GM23338 (cell line): ENCODE data around the gene IFI16. TPM values are rescaled to one million over a fixed set of nuclear protein-coding genes. Genes with fewer than 3 reads are reported as not detected.

Experiments used
- ATAC-seq: fragments of 200-7000 bp; cut with Tn5 transposase; 3 replicates; pipeline ENCODE4 v1.9.1; 2020
- DNase-seq: peaks from one replicate; pipeline ENCODE4 v3.0.0-alpha.2; 2015; ENCODE audit warnings: low spot score
- H2AFZ ChIP-seq: fragments of 200-600 bp; sonication (generic); 2 replicates; pipeline ENCODE4 v1.8.0; 2016; ENCODE audit warnings: antibody characterized with exemption, mild to moderate bottlenecking, moderate library complexity
- H3F3A ChIP-seq: fragments of 200-600 bp; sonication (generic); replicated peaks from 2 replicates; pipeline ENCODE4 v1.8.0; 2017; ENCODE audit warnings: antibody characterized with exemption, mixed run types, low read depth
- H3K27ac ChIP-seq: fragments of 200-600 bp; sonication (generic); 2 replicates; pipeline ENCODE4 v1.6.1; 2016; ENCODE audit warnings: low read depth
- H3K27me3 ChIP-seq: fragments of 200-600 bp; sonication (generic); 2 replicates; pipeline ENCODE4 v1.8.0; 2016; ENCODE audit warnings: mild to moderate bottlenecking, mixed run types, moderate library complexity; ENCODE audit not compliant: insufficient read depth
- H3K36me3 ChIP-seq: fragments of 200-600 bp; sonication (generic); 2 replicates; pipeline ENCODE4 v1.8.0; 2016; ENCODE audit warnings: mild to moderate bottlenecking; ENCODE audit not compliant: insufficient read depth
- H3K4me1 ChIP-seq: fragments of 200-600 bp; sonication (generic); 2 replicates; pipeline ENCODE4 v1.8.0; 2016; ENCODE audit warnings: mild to moderate bottlenecking, moderate library complexity; ENCODE audit not compliant: insufficient read depth
- H3K4me2 ChIP-seq: fragments of 200-600 bp; sonication (generic); 2 replicates; pipeline ENCODE4 v1.7.1; 2017; ENCODE audit warnings: mixed run types
- H3K4me3 ChIP-seq: fragments of 200-600 bp; sonication (generic); 2 replicates; pipeline ENCODE4 v1.6.1; 2016; ENCODE audit warnings: mixed run types
- H3K79me2 ChIP-seq: fragments of 200-600 bp; sonication (generic); replicated peaks from 2 replicates; pipeline ENCODE4 v1.8.0; 2017; ENCODE audit warnings: mild to moderate bottlenecking; ENCODE audit not compliant: insufficient read depth
- H3K9me2 ChIP-seq: fragments of 200-600 bp; sonication (generic); 2 replicates; pipeline ENCODE4 v1.8.0; 2017; ENCODE audit not compliant: insufficient read depth
- H4K20me1 ChIP-seq: fragments of 200-600 bp; sonication (generic); replicated peaks from 2 replicates; pipeline ENCODE4 v1.8.0; 2017; ENCODE audit warnings: mild to moderate bottlenecking; ENCODE audit not compliant: insufficient read depth
- H3K27ac Mint-ChIP-seq: 2 replicates; pipeline ENCODE4 v1.8.0; 2020; ENCODE audit warnings: inconsistent platforms, mild to moderate bottlenecking, moderate library complexity, mixed read lengths
- H3K27me3 Mint-ChIP-seq: 3 replicates; pipeline ENCODE4 v1.8.0; 2022; ENCODE audit warnings: low read depth, mild to moderate bottlenecking, moderate library complexity, mixed read lengths, inconsistent platforms; ENCODE audit not compliant: insufficient read depth, poor library complexity
- H3K36me3 Mint-ChIP-seq: 3 replicates; pipeline ENCODE4 v1.8.0; 2021; ENCODE audit warnings: low read depth, mild to moderate bottlenecking, inconsistent platforms, moderate library complexity, mixed read lengths
- H3K4me1 Mint-ChIP-seq: 3 replicates; pipeline ENCODE4 v1.8.0; 2020; ENCODE audit warnings: mild to moderate bottlenecking, inconsistent platforms, mixed read lengths
- H3K4me3 Mint-ChIP-seq: 3 replicates; pipeline ENCODE4 v1.8.0; 2021; ENCODE audit warnings: moderate library complexity, mild to moderate bottlenecking, inconsistent platforms, mixed read lengths
- H3K9me3 Mint-ChIP-seq: 3 replicates; pipeline ENCODE4 v1.8.0; 2020; ENCODE audit warnings: moderate library complexity, mild to moderate bottlenecking, inconsistent platforms, mixed read lengths
- CREB1 ChIP-seq: fragments of 250-450 bp; sonication (Bioruptor Pico); IDR thresholded peaks from 2 replicates; pipeline ENCODE4 v1.5.0; 2020; ENCODE audit warnings: low read depth, mild to moderate bottlenecking, moderate library complexity
- EZH2 ChIP-seq: fragments of 200-600 bp; sonication (generic); IDR thresholded peaks from one replicate; pipeline ENCODE4 v1.8.0; 2017; ENCODE audit warnings: antibody characterized with exemption, mild to moderate bottlenecking, low read depth; ENCODE audit not compliant: unreplicated experiment
- EZH2phosphoT487 ChIP-seq: fragments of 200-600 bp; sonication (generic); IDR thresholded peaks from one replicate; pipeline ENCODE4 v1.8.1; 2018; ENCODE audit warnings: antibody characterized with exemption; ENCODE audit not compliant: unreplicated experiment
- JUNB ChIP-seq: IDR thresholded peaks from one replicate; pipeline ENCODE4 v1.6.1; 2016; ENCODE audit warnings: antibody characterized with exemption; ENCODE audit not compliant: unreplicated experiment
- NANOG ChIP-seq: IDR thresholded peaks from 2 replicates; pipeline ENCODE4 v1.6.1; 2016; ENCODE audit warnings: antibody characterized with exemption, borderline replicate concordance
- POLR2AphosphoS5 ChIP-seq: IDR thresholded peaks from 2 replicates; pipeline ENCODE4 v1.6.1; 2016; ENCODE audit warnings: antibody characterized with exemption, low read depth
- STAT1 ChIP-seq: IDR thresholded peaks from one replicate; pipeline ENCODE4 v1.6.1; 2016; ENCODE audit warnings: antibody characterized with exemption; ENCODE audit not compliant: unreplicated experiment
- ZNF114 ChIP-seq: fragments of 250-450 bp; sonication (Bioruptor Pico); IDR thresholded peaks from 2 replicates; pipeline ENCODE4 v1.5.0; 2020; ENCODE audit warnings: mild to moderate bottlenecking, moderate library complexity
- ZNF331 ChIP-seq: fragments of 250-450 bp; sonication (Bioruptor Pico); IDR thresholded peaks from 2 replicates; pipeline ENCODE4 v1.5.0; 2020; ENCODE audit warnings: low read depth, mild to moderate bottlenecking, moderate library complexity
- polyA plus RNA-seq: library from polyadenylated mRNA; unstranded; fragments of >200 nt; fragmentation: Nextera tagmentation; extraction: Ambion mirVana; gene quantifications from 2 replicates; pipeline ENCODE4 v1.2.1, GENCODE V29; 2016
- total RNA-seq: library from RNA; depleted of rRNA; stranded (reverse); fragments of >200 nt; shearing (Covaris generic); gene quantifications from 2 replicates; pipeline ENCODE4 v1.2.3, GENCODE V29; 2014
- TF ChIP-seq, protein P1 (sequence below), 2 experiments: fragments of 200-600 bp in 1 of 2; sonication (generic) in 1 of 2; conservative IDR thresholded peaks; 2 replicates each; pipeline versions ENCODE4 v1.5.1 to v1.6.1; 2016 to 2017; ENCODE audit warnings: antibody characterized with exemption in 2 of 2, low read depth in 2 of 2, mild to moderate bottlenecking in 2 of 2, moderate library complexity in 1 of 2
- TF ChIP-seq, protein P2 (sequence below): IDR thresholded peaks from one replicate; pipeline ENCODE4 v1.6.1; 2018; ENCODE audit warnings: antibody characterized with exemption; ENCODE audit not compliant: unreplicated experiment
- TF ChIP-seq, protein P3 (sequence below): fragments of 250-450 bp; sonication (Bioruptor Pico); IDR thresholded peaks from 2 replicates; pipeline ENCODE4 v1.5.0; 2020; ENCODE audit warnings: mild to moderate bottlenecking, moderate library complexity
- TF ChIP-seq, protein P4 (sequence below): IDR thresholded peaks from 2 replicates; pipeline ENCODE4 v1.6.1; 2016; ENCODE audit warnings: antibody characterized with exemption

IFI16 gene
- total and polyA plus RNA-seq, 2 experiments from 2014 or later: 0.31 to 2.1 TPM

DNA sequence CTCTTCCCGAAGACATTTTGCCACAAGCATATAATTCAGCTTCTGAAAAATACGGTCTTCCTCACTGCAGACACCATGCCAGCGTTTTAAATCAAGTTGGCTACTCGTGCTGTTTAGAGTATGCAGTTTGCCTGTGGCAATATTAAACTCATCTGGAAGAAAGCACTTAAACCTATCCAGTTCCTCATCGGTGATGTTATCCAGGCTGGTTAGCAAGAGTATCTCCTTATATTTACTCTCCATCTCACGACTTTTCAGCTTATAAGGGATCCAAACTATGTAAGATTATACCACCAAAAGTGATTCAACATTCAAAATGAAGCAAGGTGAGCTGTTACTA is 9.7 kb upstream of the IFI16 start:
- TF ChIP-seq NANOG (no peak), EZH2phosphoT487 (no peak), ZNF331 (no peak), POLR2AphosphoS5 (no peak), CREB1 (CRISPR knock-in tag) (no peak), EZH2 (no peak), ZNF114 (CRISPR knock-in tag) (no peak), STAT1 (no peak), JUNB (no peak)
- TF ChIP-seq, protein P1, sequence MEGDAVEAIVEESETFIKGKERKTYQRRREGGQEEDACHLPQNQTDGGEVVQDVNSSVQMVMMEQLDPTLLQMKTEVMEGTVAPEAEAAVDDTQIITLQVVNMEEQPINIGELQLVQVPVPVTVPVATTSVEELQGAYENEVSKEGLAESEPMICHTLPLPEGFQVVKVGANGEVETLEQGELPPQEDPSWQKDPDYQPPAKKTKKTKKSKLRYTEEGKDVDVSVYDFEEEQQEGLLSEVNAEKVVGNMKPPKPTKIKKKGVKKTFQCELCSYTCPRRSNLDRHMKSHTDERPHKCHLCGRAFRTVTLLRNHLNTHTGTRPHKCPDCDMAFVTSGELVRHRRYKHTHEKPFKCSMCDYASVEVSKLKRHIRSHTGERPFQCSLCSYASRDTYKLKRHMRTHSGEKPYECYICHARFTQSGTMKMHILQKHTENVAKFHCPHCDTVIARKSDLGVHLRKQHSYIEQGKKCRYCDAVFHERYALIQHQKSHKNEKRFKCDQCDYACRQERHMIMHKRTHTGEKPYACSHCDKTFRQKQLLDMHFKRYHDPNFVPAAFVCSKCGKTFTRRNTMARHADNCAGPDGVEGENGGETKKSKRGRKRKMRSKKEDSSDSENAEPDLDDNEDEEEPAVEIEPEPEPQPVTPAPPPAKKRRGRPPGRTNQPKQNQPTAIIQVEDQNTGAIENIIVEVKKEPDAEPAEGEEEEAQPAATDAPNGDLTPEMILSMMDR (conservative IDR thresholded peaks at IDR 0.05; ENCODE audit: low read depth in 2 of 2): no peak
- TF ChIP-seq, protein P2, sequence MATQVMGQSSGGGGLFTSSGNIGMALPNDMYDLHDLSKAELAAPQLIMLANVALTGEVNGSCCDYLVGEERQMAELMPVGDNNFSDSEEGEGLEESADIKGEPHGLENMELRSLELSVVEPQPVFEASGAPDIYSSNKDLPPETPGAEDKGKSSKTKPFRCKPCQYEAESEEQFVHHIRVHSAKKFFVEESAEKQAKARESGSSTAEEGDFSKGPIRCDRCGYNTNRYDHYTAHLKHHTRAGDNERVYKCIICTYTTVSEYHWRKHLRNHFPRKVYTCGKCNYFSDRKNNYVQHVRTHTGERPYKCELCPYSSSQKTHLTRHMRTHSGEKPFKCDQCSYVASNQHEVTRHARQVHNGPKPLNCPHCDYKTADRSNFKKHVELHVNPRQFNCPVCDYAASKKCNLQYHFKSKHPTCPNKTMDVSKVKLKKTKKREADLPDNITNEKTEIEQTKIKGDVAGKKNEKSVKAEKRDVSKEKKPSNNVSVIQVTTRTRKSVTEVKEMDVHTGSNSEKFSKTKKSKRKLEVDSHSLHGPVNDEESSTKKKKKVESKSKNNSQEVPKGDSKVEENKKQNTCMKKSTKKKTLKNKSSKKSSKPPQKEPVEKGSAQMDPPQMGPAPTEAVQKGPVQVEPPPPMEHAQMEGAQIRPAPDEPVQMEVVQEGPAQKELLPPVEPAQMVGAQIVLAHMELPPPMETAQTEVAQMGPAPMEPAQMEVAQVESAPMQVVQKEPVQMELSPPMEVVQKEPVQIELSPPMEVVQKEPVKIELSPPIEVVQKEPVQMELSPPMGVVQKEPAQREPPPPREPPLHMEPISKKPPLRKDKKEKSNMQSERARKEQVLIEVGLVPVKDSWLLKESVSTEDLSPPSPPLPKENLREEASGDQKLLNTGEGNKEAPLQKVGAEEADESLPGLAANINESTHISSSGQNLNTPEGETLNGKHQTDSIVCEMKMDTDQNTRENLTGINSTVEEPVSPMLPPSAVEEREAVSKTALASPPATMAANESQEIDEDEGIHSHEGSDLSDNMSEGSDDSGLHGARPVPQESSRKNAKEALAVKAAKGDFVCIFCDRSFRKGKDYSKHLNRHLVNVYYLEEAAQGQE: no peak
- TF ChIP-seq, protein P3, sequence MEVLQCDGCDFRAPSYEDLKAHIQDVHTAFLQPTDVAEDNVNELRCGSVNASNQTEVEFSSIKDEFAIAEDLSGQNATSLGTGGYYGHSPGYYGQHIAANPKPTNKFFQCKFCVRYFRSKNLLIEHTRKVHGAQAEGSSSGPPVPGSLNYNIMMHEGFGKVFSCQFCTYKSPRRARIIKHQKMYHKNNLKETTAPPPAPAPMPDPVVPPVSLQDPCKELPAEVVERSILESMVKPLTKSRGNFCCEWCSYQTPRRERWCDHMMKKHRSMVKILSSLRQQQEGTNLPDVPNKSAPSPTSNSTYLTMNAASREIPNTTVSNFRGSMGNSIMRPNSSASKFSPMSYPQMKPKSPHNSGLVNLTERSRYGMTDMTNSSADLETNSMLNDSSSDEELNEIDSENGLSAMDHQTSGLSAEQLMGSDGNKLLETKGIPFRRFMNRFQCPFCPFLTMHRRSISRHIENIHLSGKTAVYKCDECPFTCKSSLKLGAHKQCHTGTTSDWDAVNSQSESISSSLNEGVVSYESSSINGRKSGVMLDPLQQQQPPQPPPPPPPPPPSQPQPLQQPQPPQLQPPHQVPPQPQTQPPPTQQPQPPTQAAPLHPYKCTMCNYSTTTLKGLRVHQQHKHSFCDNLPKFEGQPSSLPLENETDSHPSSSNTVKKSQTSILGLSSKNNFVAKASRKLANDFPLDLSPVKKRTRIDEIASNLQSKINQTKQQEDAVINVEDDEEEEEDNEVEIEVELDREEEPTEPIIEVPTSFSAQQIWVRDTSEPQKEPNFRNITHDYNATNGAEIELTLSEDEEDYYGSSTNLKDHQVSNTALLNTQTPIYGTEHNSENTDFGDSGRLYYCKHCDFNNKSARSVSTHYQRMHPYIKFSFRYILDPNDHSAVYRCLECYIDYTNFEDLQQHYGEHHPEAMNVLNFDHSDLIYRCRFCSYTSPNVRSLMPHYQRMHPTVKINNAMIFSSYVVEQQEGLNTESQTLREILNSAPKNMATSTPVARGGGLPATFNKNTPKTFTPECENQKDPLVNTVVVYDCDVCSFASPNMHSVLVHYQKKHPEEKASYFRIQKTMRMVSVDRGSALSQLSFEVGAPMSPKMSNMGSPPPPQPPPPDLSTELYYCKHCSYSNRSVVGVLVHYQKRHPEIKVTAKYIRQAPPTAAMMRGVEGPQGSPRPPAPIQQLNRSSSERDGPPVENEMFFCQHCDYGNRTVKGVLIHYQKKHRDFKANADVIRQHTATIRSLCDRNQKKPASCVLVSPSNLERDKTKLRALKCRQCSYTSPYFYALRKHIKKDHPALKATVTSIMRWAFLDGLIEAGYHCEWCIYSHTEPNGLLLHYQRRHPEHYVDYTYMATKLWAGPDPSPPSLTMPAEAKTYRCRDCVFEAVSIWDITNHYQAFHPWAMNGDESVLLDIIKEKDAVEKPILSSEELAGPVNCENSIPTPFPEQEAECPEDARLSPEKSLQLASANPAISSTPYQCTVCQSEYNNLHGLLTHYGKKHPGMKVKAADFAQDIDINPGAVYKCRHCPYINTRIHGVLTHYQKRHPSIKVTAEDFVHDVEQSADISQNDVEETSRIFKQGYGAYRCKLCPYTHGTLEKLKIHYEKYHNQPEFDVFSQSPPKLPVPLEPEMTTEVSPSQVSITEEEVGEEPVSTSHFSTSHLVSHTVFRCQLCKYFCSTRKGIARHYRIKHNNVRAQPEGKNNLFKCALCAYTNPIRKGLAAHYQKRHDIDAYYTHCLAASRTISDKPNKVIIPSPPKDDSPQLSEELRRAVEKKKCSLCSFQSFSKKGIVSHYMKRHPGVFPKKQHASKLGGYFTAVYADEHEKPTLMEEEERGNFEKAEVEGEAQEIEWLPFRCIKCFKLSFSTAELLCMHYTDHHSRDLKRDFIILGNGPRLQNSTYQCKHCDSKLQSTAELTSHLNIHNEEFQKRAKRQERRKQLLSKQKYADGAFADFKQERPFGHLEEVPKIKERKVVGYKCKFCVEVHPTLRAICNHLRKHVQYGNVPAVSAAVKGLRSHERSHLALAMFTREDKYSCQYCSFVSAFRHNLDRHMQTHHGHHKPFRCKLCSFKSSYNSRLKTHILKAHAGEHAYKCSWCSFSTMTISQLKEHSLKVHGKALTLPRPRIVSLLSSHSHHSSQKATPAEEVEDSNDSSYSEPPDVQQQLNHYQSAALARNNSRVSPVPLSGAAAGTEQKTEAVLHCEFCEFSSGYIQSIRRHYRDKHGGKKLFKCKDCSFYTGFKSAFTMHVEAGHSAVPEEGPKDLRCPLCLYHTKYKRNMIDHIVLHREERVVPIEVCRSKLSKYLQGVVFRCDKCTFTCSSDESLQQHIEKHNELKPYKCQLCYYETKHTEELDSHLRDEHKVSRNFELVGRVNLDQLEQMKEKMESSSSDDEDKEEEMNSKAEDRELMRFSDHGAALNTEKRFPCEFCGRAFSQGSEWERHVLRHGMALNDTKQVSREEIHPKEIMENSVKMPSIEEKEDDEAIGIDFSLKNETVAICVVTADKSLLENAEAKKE: no peak
- TF ChIP-seq, protein P4, sequence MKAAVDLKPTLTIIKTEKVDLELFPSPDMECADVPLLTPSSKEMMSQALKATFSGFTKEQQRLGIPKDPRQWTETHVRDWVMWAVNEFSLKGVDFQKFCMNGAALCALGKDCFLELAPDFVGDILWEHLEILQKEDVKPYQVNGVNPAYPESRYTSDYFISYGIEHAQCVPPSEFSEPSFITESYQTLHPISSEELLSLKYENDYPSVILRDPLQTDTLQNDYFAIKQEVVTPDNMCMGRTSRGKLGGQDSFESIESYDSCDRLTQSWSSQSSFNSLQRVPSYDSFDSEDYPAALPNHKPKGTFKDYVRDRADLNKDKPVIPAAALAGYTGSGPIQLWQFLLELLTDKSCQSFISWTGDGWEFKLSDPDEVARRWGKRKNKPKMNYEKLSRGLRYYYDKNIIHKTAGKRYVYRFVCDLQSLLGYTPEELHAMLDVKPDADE: no peak
- no peaks in the 10 kb centered on the region for H4K20me1 ChIP-seq
- Mint-ChIP-seq H3K27ac (peak overlapping the region; percentile 72), H3K4me1 (peaks cover 20% of the 10 kb centered on the region), H3K36me3 (no peaks in the 10 kb centered on the region), H3K9me3 (no peaks in the 10 kb centered on the region; the same call in 2 of the 3 replicates), H3K4me3 (peak overlapping the region; percentile 74), H3K27me3 (peaks cover 20% of the 10 kb centered on the region)
- no peaks in the 10 kb centered on the region for H3K36me3 ChIP-seq
- no peak for DNase-seq
- H3K79me2 ChIP-seq: no peaks in the 10 kb centered on the region
- peaks cover 19% of the 10 kb centered on the region for H3K27me3 ChIP-seq
- H3K4me2 ChIP-seq: peak overlapping the region; percentile 75
- peak overlapping the region; percentile 50 for H3K4me3 ChIP-seq
- peak overlapping the region; percentile 23; the same call in 1 of the 2 replicates for H3K27ac ChIP-seq
- H3F3A ChIP-seq: no peaks in the 10 kb centered on the region
- H3K4me1 ChIP-seq: peaks cover 22% of the 10 kb centered on the region
- ATAC-seq: peak; percentile 13; the same call in 2 of the 3 replicates
- H3K9me2 ChIP-seq: no peaks in the 10 kb centered on the region
- no peak overlapping the region for H2AFZ ChIP-seq
